ENCODE measurements around the gene FAM131A. TPM values are rescaled to one million over a fixed set of nuclear protein-coding genes. Genes with fewer than 3 reads are reported as not detected.

Gene FAM131A
- total RNA-seq, 1 donor from 2014 or later = 19.7 TPM

DNA sequence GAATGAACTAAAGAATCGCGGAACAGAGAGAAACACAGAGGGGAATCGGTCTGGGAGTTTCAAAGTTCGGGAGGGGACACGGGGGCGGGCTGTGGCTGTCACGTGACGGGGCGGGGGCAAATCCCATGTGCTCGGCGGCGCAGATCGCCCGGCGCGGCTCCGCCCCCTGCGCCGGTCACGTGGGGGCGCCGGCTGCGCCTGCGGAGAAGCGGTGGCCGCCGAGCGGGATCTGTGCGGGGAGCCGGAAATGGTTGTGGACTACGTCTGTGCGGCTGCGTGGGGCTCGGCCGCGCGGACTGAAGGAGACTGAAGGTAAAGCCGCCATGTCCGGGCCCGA, 23.1 kb upstream of the FAM131A start, which contains the start of gene EIF4G1:
Gene EIF4G1, plus strand, starts transcription at position 244 of the 337 bp plus-strand sequence. CDS start 1,191 bp downstream, outside the sequence.
- Mint-ChIP-seq H3K27ac (ENCODE audit: unreplicated experiment) (peak within 1 kb of the TSS; percentile 67), H3K4me1 (peaks cover 32% of the 10 kb centered on the region), H3K27me3 (ENCODE audit: low read depth) (no peaks in the 10 kb centered on the region), H3K36me3 (ENCODE audit: low read depth) (peaks cover 17% of the 10 kb centered on the region), H3K9me3 (no peaks in the 10 kb centered on the region), H3K4me3 (peak within 1 kb of the TSS; percentile 92)
- TF ChIP-seq, protein P1, sequence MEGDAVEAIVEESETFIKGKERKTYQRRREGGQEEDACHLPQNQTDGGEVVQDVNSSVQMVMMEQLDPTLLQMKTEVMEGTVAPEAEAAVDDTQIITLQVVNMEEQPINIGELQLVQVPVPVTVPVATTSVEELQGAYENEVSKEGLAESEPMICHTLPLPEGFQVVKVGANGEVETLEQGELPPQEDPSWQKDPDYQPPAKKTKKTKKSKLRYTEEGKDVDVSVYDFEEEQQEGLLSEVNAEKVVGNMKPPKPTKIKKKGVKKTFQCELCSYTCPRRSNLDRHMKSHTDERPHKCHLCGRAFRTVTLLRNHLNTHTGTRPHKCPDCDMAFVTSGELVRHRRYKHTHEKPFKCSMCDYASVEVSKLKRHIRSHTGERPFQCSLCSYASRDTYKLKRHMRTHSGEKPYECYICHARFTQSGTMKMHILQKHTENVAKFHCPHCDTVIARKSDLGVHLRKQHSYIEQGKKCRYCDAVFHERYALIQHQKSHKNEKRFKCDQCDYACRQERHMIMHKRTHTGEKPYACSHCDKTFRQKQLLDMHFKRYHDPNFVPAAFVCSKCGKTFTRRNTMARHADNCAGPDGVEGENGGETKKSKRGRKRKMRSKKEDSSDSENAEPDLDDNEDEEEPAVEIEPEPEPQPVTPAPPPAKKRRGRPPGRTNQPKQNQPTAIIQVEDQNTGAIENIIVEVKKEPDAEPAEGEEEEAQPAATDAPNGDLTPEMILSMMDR (conservative IDR thresholded peaks at IDR 0.05) = no peak
- DNase-seq (ENCODE audit: low read depth, low spot score) = peak; percentile 86

DNA sequence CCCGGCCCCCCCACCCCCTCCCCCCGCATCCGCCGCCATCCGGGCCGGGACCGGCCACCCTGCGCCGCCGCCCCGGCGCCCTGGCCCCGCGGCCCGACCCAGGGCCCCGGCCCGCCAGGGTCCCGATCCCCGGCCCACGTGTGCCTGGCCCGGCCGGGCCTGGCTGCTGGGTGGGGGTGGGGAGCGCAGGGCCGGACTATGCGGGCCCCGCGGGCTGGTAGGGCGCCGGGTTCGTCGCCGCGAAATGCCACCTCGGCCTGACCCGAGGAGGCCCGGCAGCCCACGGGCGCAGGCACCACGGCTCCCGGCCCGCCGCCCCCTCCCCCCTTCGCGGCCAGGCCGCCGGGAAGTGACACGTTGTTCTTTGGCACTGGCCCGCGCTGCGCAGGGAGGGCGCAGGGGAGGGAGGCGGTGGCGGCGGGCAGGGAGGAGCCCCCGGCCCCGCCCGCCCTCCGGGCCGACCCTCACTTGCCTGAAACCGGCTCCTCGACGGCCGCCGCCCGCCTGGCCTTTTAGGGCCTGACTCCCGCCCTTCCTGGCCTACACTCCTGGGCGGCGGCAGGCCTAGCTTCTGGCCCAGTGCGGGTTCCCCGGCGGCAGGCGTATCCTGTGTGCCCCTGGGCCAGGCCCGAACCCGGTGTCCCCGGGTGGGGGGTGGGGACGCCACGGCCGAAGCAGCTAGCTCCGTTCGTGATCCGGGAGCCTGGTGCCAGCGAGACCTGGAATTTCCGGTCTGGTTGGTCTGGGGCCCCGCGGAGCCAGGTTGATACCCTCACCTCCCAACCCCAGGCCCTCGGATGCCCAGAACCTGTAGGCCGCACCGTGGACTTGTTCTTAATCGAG, 22.5 kb upstream of the FAM131A start:
- H3K27ac Mint-ChIP-seq (ENCODE audit: unreplicated experiment) = peak overlapping the region; percentile 67

DNA sequence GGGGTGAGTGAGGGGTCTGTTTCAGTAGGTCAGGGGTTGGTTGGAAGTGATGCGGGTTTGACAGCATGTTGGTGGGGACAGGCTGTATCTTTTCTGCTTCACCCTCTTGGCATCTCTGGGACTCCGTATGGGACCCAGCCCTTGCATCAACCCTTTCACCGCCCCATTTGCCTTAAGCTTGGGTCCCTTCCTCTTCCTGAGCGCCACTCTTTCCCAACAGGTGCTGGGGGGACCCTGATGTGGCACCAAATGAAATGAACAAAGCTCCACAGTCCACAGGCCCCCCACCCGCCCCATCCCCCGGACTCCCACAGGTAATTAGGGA, 21.9 kb upstream of the FAM131A start:
- TF ChIP-seq, protein P1 (conservative IDR thresholded peaks at IDR 0.05) = no peak
- H3K27me3 Mint-ChIP-seq (ENCODE audit: low read depth) = no peaks in the 10 kb centered on the region
- DNase-seq (ENCODE audit: low read depth, low spot score) = no peak
- peaks cover 32% of the 10 kb centered on the region for H3K4me1 Mint-ChIP-seq
- no peaks in the 10 kb centered on the region for H3K9me3 Mint-ChIP-seq
- H3K27ac Mint-ChIP-seq (ENCODE audit: unreplicated experiment) = peak overlapping the region; percentile 67
- peaks cover 14% of the 10 kb centered on the region for H3K36me3 Mint-ChIP-seq (ENCODE audit: low read depth)
- H3K4me3 Mint-ChIP-seq = peak overlapping the region; percentile 92

More for the DNA sequence above, 22.5 kb upstream of the FAM131A start:
- H3K27me3 Mint-ChIP-seq (ENCODE audit: low read depth) = no peaks in the 10 kb centered on the region
- H3K4me3 Mint-ChIP-seq = peak overlapping the region; percentile 92
- peaks cover 16% of the 10 kb centered on the region for H3K36me3 Mint-ChIP-seq (ENCODE audit: low read depth)
- no peaks in the 10 kb centered on the region for H3K9me3 Mint-ChIP-seq
- H3K4me1 Mint-ChIP-seq = peaks cover 32% of the 10 kb centered on the region
- TF ChIP-seq, protein P1 (conservative IDR thresholded peaks at IDR 0.05) = no peak
- DNase-seq (ENCODE audit: low read depth, low spot score) = peak; percentile 42

DNA sequence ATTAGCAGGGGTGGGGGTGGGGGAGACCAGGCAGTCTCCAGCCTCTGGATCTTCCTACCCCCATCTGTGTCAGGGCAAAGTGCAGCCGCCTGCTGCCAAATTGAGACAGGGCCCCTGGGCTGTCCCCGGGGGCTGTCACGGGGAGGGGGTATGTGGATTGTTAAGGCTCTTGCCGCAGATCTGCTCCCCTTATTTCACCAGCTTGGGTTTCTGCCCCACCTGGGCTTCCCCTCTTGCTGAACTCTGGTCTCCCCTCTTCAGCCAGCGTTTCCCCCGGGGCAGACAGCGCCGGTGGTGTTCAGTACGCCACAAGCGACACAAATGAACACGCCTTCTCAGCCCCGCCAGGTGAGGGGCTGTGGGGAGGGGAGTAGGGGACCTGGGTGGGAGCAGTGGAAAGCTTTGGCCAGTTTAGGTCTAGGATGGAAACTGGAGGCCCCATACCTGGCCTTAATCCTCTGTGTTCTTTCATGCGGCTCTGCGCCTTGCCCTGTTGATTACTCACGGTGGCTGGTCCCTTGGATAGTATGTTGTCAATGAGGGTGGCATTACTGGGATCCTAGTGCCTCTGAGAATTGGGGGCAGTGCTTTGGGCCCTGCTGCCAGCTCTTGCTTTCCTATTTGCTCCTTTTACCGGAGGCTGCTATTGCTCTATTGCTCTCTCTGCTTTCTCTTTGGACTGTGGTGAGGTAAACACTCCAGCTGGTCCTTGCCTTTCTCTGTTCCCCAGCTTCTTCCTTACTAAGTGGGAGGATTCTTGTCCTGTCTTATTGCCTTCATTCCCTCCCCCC, 21.3 kb upstream of the FAM131A start:
- TF ChIP-seq, protein P1 (conservative IDR thresholded peaks at IDR 0.05) = no peak
- DNase-seq (ENCODE audit: low read depth, low spot score) = no peak
- peak overlapping the region; percentile 92 for H3K4me3 Mint-ChIP-seq
- peak overlapping the region; percentile 6 for H3K27ac Mint-ChIP-seq (ENCODE audit: unreplicated experiment)
- H3K4me1 Mint-ChIP-seq = peaks cover 32% of the 10 kb centered on the region
- H3K9me3 Mint-ChIP-seq = no peaks in the 10 kb centered on the region
- H3K36me3 Mint-ChIP-seq (ENCODE audit: low read depth) = peaks cover 19% of the 10 kb centered on the region
- H3K27me3 Mint-ChIP-seq (ENCODE audit: low read depth) = no peaks in the 10 kb centered on the region

DNA sequence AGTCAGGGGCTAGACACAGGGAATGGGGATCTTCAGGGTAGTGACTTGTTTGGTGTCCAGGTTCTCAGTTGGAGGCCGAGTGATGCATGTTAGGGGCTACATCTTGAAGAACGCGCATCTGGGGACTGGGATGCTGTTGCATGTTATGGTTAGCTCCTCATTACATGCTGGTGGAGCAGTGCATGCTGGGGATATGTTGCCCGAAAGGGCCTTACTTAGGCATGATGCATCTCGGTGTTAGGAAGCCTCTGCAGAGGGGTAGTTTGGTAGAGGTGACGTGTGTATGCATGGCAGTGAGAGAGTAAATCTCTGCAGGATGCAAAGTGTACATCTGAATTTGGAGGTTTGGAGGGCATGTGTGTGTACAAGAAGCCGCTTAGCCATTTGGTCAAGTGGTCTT, 20.6 kb upstream of the FAM131A start:
- peak overlapping the region; percentile 65 for H3K27ac Mint-ChIP-seq (ENCODE audit: unreplicated experiment)
- H3K4me3 Mint-ChIP-seq = peak overlapping the region; percentile 92
- H3K36me3 Mint-ChIP-seq (ENCODE audit: low read depth) = peaks cover 21% of the 10 kb centered on the region
- H3K9me3 Mint-ChIP-seq = no peaks in the 10 kb centered on the region
- no peak for DNase-seq (ENCODE audit: low read depth, low spot score)
- H3K27me3 Mint-ChIP-seq (ENCODE audit: low read depth) = no peaks in the 10 kb centered on the region
- peaks cover 32% of the 10 kb centered on the region for H3K4me1 Mint-ChIP-seq
- TF ChIP-seq, protein P1 (conservative IDR thresholded peaks at IDR 0.05) = no peak
